MM.1S (cell line): ENCODE measurements around the gene ZFAND2B.
A peak's percentile ranks its signal among the peaks of the same experiment; 100 is the strongest.

ENCODE experiments used
- DNase-seq: peaks from one replicate; pipeline ENCODE4 v3.0.0-alpha.2; 2015
- H2AFZ ChIP-seq: fragments of 300-600 bp; sonication (generic); 2 replicates; pipeline ENCODE4 v1.6.0; 2016; ENCODE audit warnings: antibody characterized with exemption, low read length
- H3F3A ChIP-seq: fragments of 300-600 bp; sonication (generic); 2 replicates; pipeline ENCODE4 v1.6.1; 2016; ENCODE audit warnings: mild to moderate bottlenecking, antibody characterized with exemption, low read length, moderate library complexity, mixed read lengths; ENCODE audit not compliant: insufficient read depth
- H3K27ac ChIP-seq: fragments of 300-600 bp; sonication (generic); 2 replicates; pipeline ENCODE4 v1.5.1; 2016; ENCODE audit warnings: mild to moderate bottlenecking, low read length
- H3K27me3 ChIP-seq: fragments of 300-600 bp; sonication (generic); replicated peaks from 2 replicates; pipeline ENCODE4 v1.6.0; 2016; ENCODE audit warnings: low read length; ENCODE audit not compliant: insufficient read depth
- H3K36me3 ChIP-seq: fragments of 300-600 bp; sonication (generic); replicated peaks from 2 replicates; pipeline ENCODE4 v1.6.1; 2016; ENCODE audit warnings: mild to moderate bottlenecking, low read length, mixed read lengths; ENCODE audit not compliant: insufficient read depth
- H3K4me1 ChIP-seq: fragments of 300-600 bp; sonication (generic); 2 replicates; pipeline ENCODE4 v1.6.1; 2016; ENCODE audit warnings: low read length, mixed read lengths
- H3K4me2 ChIP-seq: fragments of 300-600 bp; sonication (generic); 2 replicates; pipeline ENCODE4 v1.6.0; 2016; ENCODE audit warnings: low read depth, low read length
- H3K4me3 ChIP-seq: fragments of 300-600 bp; sonication (generic); 2 replicates; pipeline ENCODE4 v1.5.1; 2016; ENCODE audit warnings: low read length, mixed read lengths
- H3K79me2 ChIP-seq: fragments of 300-600 bp; sonication (generic); 2 replicates; pipeline ENCODE4 v1.6.1; 2016; ENCODE audit warnings: mixed run types, low read length, mixed read lengths
- H3K9ac ChIP-seq: fragments of 300-600 bp; sonication (generic); 2 replicates; pipeline ENCODE4 v1.6.1; 2016; ENCODE audit warnings: low read length, mixed read lengths
- H3K9me2 ChIP-seq: fragments of 300-600 bp; sonication (generic); replicated peaks from 2 replicates; pipeline ENCODE4 v1.6.1; 2016; ENCODE audit warnings: mild to moderate bottlenecking, low read length, mixed read lengths; ENCODE audit not compliant: insufficient read depth
- H3K9me3 ChIP-seq: fragments of 300-600 bp; sonication (generic); replicated peaks from 2 replicates; pipeline ENCODE4 v1.6.1; 2016; ENCODE audit warnings: mild to moderate bottlenecking, low read length, mixed read lengths; ENCODE audit not compliant: insufficient read depth
- H4K20me1 ChIP-seq: fragments of 300-600 bp; sonication (generic); 2 replicates; pipeline ENCODE4 v1.6.1; 2016; ENCODE audit warnings: mild to moderate bottlenecking, low read length, moderate library complexity, mixed read lengths; ENCODE audit not compliant: insufficient read depth
- EZH2 ChIP-seq: fragments of 300-600 bp; sonication (generic); optimal IDR thresholded peaks from 2 replicates; pipeline ENCODE3; 2017; ENCODE audit warnings: low read depth, mild to moderate bottlenecking, antibody characterized with exemption, low read length, mixed read lengths
- EZH2phosphoT487 ChIP-seq: fragments of 300-600 bp; sonication (generic); IDR thresholded peaks from 2 replicates; pipeline ENCODE4 v1.6.1; 2018; ENCODE audit warnings: antibody characterized with exemption, low read length
- TF ChIP-seq, protein P1 (sequence below): fragments of 300-600 bp; sonication (generic); IDR thresholded peaks from 2 replicates; pipeline ENCODE4 v1.5.1; 2016; ENCODE audit warnings: antibody characterized with exemption, low read length, mixed read lengths

The ZFAND2B gene

DNA sequence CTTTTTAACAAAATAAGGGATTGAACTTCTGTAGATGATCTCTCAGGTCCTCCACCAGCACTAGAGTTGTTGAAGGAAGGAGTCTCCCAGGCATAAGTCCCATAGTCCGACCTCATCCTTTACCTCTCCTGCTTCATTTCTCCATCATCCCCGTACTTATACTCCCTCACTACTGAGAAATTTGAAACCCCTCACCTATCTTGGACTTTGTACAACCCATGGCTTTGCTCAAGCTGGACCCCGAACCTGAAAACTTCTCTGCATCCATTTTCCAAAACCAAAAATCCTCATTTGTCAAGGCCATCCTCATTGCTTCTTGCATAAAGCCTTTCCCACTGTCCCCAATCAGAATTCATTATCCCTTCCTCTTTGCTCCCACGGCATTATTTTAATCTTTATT is 45.5 kb upstream of the ZFAND2B start:
- peak overlapping the region; percentile 82; the same call in 1 of the 2 replicates for H3K9ac ChIP-seq

GRCh38 chr2:219163156-219163555 is 43.4 kb upstream of the ZFAND2B start:
- no peak overlapping the region for H3K9ac ChIP-seq
- H3K9me3 ChIP-seq = no peaks in the 10 kb centered on the region
- no peak overlapping the region for H3K4me2 ChIP-seq
- H3K36me3 ChIP-seq = no peaks in the 10 kb centered on the region
- H2AFZ ChIP-seq = no peak overlapping the region
- DNase-seq = no peak
- peaks cover 4% of the 10 kb centered on the region; the same call in 1 of the 2 replicates for H3K79me2 ChIP-seq
- H4K20me1 ChIP-seq = no peaks in the 10 kb centered on the region
- no peak overlapping the region for H3K4me3 ChIP-seq
- no peak overlapping the region for H3K27ac ChIP-seq
- no peak for TF ChIP-seq EZH2phosphoT487
- TF ChIP-seq EZH2 = no peak
- TF ChIP-seq, protein P1, sequence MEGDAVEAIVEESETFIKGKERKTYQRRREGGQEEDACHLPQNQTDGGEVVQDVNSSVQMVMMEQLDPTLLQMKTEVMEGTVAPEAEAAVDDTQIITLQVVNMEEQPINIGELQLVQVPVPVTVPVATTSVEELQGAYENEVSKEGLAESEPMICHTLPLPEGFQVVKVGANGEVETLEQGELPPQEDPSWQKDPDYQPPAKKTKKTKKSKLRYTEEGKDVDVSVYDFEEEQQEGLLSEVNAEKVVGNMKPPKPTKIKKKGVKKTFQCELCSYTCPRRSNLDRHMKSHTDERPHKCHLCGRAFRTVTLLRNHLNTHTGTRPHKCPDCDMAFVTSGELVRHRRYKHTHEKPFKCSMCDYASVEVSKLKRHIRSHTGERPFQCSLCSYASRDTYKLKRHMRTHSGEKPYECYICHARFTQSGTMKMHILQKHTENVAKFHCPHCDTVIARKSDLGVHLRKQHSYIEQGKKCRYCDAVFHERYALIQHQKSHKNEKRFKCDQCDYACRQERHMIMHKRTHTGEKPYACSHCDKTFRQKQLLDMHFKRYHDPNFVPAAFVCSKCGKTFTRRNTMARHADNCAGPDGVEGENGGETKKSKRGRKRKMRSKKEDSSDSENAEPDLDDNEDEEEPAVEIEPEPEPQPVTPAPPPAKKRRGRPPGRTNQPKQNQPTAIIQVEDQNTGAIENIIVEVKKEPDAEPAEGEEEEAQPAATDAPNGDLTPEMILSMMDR = no peak
- peaks cover 5% of the 10 kb centered on the region; the same call in 1 of the 2 replicates for H3K4me1 ChIP-seq
- no peaks in the 10 kb centered on the region for H3F3A ChIP-seq
- H3K9me2 ChIP-seq = no peaks in the 10 kb centered on the region
- H3K27me3 ChIP-seq = no peaks in the 10 kb centered on the region

More for the DNA sequence above, 45.5 kb upstream of the ZFAND2B start:
- TF ChIP-seq EZH2 (no peak), EZH2phosphoT487 (no peak)
- TF ChIP-seq, protein P1 = no peak
- no peaks in the 10 kb centered on the region for H3K9me2 ChIP-seq
- H3K27ac ChIP-seq = peak overlapping the region; percentile 80; the same call in 1 of the 2 replicates
- H3F3A ChIP-seq = no peaks in the 10 kb centered on the region
- no peak for DNase-seq
- no peaks in the 10 kb centered on the region for H3K9me3 ChIP-seq
- peak overlapping the region; percentile 85 for H3K4me3 ChIP-seq
- no peaks in the 10 kb centered on the region for H3K27me3 ChIP-seq
- H3K36me3 ChIP-seq = no peaks in the 10 kb centered on the region
- no peaks in the 10 kb centered on the region for H4K20me1 ChIP-seq
- peak overlapping the region; percentile 72 for H2AFZ ChIP-seq
- H3K4me1 ChIP-seq = peaks cover 5% of the 10 kb centered on the region; the same call in 1 of the 2 replicates
- H3K79me2 ChIP-seq = peaks cover 4% of the 10 kb centered on the region; the same call in 1 of the 2 replicates
- peak overlapping the region; percentile 75 for H3K4me2 ChIP-seq

DNA sequence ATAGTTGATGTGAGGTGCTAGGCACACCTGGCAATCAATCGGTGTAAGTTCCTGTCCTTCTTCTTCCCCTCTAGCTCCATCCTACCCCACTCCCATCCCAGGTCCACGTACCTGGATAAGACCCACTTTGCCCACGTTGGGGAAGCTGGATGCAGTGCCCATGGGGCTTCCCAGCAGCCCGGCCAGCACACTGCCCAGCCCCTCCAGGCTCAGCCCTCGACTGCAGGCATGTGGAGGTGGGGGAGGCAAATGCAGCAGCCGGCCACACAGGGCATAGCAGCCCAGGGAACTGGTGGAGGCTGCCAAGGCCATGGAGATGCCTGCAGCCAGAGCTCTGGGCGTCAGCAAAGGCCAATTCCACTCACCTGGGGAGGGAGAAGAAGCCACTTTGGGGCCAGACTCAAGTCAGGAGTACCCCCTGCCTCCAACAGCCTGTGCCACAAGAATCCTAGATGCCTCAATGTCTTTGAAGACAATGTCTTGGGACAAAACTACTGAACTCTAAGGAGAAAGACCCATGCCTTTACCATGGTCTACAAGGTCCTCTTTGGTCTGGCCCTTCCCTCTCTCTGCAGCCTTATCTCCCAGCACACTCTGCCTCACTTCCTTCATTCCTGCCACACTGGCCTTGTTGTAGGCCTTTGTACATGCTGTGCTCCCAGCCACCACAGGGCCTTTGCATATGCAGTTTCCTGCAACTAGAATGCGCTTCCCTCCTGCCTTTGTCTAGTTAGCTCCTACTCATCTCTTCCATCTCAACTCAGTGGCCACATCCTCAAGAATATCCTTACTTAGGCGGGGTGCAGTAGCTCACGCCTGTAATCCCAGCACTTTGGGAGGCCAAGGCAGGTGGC is 41.3 kb upstream of the ZFAND2B start:
- Histone ChIP-seq H3K36me3 (no peaks in the 10 kb centered on the region), H3K9me3 (no peaks in the 10 kb centered on the region), H2AFZ (no peak overlapping the region), H3K27ac (no peak overlapping the region), H3K4me3 (no peak overlapping the region), H4K20me1 (no peaks in the 10 kb centered on the region), H3K4me1 (peaks cover 5% of the 10 kb centered on the region; the same call in 1 of the 2 replicates), H3K9me2 (no peaks in the 10 kb centered on the region), H3K79me2 (no peaks in the 10 kb centered on the region), H3K27me3 (no peaks in the 10 kb centered on the region), H3F3A (no peaks in the 10 kb centered on the region), H3K9ac (no peak overlapping the region), H3K4me2 (no peak overlapping the region)
- no peak for DNase-seq
- TF ChIP-seq EZH2phosphoT487 (no peak), EZH2 (no peak)
- TF ChIP-seq, protein P1 = no peak
